Measurements from ENCODE around the gene SH3PXD2A.
A peak's percentile ranks its signal among the peaks of the same experiment; 100 is the strongest.

SH3PXD2A gene

GRCh38 chr10:103781329-103782061, 73.9 kb downstream of the SH3PXD2A start (continued):
- TF ChIP-seq ZNF518A (tag by site-specific recombination; conservative IDR thresholded peaks at IDR 0.05; ENCODE audit: low read depth) (no peak), RBAK (tag by site-specific recombination; IDR thresholded peaks at IDR 0.05) (peak; percentile 80; the same call in 1 of the 2 replicates), TCF7L2 (IDR thresholded peaks at IDR 0.05; ENCODE audit: borderline replicate concordance, low read depth, low read length) (no peak), ZNF626 (tag by site-specific recombination; IDR thresholded peaks at IDR 0.05) (no peak), PRDM6 (tag by site-specific recombination; IDR thresholded peaks at IDR 0.05) (no peak)

- TF ChIP-seq ZNF155 (tag by site-specific recombination; IDR thresholded peaks at IDR 0.05) (no peak), ZNF140 (tag by site-specific recombination; IDR thresholded peaks at IDR 0.05) (no peak), ZNF16 (tag by site-specific recombination; IDR thresholded peaks at IDR 0.05; ENCODE audit: low read depth) (no peak), ZFP69B (tag by site-specific recombination; IDR thresholded peaks at IDR 0.05) (no peak), ZNF302 (tag by site-specific recombination; IDR thresholded peaks at IDR 0.05; ENCODE audit: low read depth) (no peak)
- Histone ChIP-seq H3K36me3 (ENCODE audit: control insufficient read depth in 2 of 2, insufficient read depth in 1 of 2, low read length in 2 of 2) (peaks cover 0 to 5% of the 10 kb centered on the region in 2 experiments; a peak in 1 of 3 replicates), H3K4me3 (ENCODE audit: low read depth, low read length) (no peak overlapping the region), H3K4me1 (ENCODE audit: control insufficient read depth, insufficient read depth, low read length) (no peaks in the 10 kb centered on the region), H3K27ac (ENCODE audit: extremely low read depth, low read depth, low read length) (no peak overlapping the region), H3K9me3 (ENCODE audit: control insufficient read depth, insufficient read depth, low read depth, low read length) (no peaks in the 10 kb centered on the region)
- CTCF ChIA-PET, result interaction anchor here (0.7 kb wide), 1 partner anchor 22 kb away, joined by 3 read pairs; no protein-coding TSS in a partner anchor
- POLR2A ChIA-PET, result interaction anchor here (1.4 kb wide), 1 partner anchor 8 kb away, joined by 5 read pairs; no protein-coding TSS in a partner anchor
Measured at GRCh38 chr10:103780242-103781149, 74.9 kb downstream of the SH3PXD2A start.

- CTCF ChIA-PET, result interaction anchor here (0.7 kb wide), 1 partner anchor 49 kb away, joined by 4 read pairs; no protein-coding TSS in a partner anchor
- Histone ChIP-seq H3K4me1 (ENCODE audit: control insufficient read depth, insufficient read depth, low read length) (no peaks in the 10 kb centered on the region), H3K27ac (ENCODE audit: extremely low read depth, low read depth, low read length) (no peak overlapping the region), H3K9me3 (ENCODE audit: control insufficient read depth, insufficient read depth, low read depth, low read length) (no peaks in the 10 kb centered on the region; the same call in 1 of the 2 replicates), H3K36me3 (ENCODE audit: control insufficient read depth in 2 of 2, insufficient read depth in 1 of 2, low read length in 2 of 2) (peaks cover 0 to 5% of the 10 kb centered on the region in 2 experiments; a peak in 1 of 3 replicates), H3K4me3 (ENCODE audit: low read depth, low read length) (no peak overlapping the region)
- POLR2A ChIA-PET, result no interaction called here
- TF ChIP-seq ZBTB6 (tag by site-specific recombination; IDR thresholded peaks at IDR 0.05) (peak; percentile 37; the same call in 1 of the 2 replicates), ZNF341 (tag by site-specific recombination; IDR thresholded peaks at IDR 0.05; ENCODE audit: low read depth) (no peak)
Measured at GRCh38 chr10:103778358-103779139, 76.8 kb downstream of the SH3PXD2A start.
